Kidney glomerular epithelial cell (primary cell): ENCODE results near the gene SHC3.

ENCODE experiments used
- DNase-seq: peaks from one replicate; lab custom pipeline; 2025; lab: John Stamatoyannopoulos, UW

The SHC3 gene

GRCh38 chr9:89186960-89187359, 8.3 kb upstream of the SHC3 start:
- no peak for DNase-seq

DNA sequence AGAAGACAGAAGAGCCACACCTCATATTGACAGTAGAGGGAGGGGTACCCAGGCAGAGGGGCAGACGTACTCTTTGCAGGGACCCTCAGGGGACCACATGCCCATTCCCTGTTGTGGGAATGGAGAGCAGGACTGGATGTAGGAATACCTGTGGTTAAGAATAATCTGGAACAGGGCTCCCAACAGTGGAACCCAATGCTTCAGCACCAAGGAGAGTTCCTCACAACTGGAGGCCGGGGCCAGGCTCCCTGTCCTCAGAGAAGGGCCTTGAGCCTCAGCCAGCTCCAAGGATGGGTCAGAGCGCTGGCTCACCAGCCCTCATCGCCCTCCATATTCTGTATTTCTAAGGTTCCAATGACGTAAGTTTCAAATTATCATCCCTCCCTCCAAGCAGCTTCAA, 7.4 kb upstream of the SHC3 start:
- DNase-seq: no peak

- no peak for DNase-seq
Measured at GRCh38 chr9:89183146-89183545, 4.5 kb upstream of the SHC3 start.

- DNase-seq: no peak
Measured at GRCh38 chr9:89182369-89182768, 3.8 kb upstream of the SHC3 start.

- DNase-seq: peak; percentile 92
Measured at GRCh38 chr9:89179895-89180734, 1.5 kb upstream of the SHC3 start.

DNA sequence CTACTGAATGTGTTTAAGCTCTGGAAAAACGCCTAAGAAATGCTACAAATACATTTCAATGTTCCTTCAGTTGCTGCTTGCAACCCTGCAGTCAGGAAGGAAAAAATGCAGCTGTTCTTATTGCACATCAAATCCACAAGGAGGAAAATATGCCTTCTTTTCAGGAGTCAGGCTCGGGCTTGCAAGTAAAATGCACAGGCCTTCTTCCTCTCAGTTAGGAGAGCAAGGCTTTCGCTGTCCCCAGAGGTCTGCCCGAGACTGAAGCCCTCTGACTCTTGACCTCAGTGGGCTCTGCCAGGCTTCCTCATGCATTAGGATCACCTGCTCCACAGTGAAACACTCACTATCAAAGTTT, 899 bp upstream of the SHC3 start:
- DNase-seq: no peak

GRCh38 chr9:89178830-89179539, 367 bp upstream of the SHC3 start:
- DNase-seq: no peak

DNA sequence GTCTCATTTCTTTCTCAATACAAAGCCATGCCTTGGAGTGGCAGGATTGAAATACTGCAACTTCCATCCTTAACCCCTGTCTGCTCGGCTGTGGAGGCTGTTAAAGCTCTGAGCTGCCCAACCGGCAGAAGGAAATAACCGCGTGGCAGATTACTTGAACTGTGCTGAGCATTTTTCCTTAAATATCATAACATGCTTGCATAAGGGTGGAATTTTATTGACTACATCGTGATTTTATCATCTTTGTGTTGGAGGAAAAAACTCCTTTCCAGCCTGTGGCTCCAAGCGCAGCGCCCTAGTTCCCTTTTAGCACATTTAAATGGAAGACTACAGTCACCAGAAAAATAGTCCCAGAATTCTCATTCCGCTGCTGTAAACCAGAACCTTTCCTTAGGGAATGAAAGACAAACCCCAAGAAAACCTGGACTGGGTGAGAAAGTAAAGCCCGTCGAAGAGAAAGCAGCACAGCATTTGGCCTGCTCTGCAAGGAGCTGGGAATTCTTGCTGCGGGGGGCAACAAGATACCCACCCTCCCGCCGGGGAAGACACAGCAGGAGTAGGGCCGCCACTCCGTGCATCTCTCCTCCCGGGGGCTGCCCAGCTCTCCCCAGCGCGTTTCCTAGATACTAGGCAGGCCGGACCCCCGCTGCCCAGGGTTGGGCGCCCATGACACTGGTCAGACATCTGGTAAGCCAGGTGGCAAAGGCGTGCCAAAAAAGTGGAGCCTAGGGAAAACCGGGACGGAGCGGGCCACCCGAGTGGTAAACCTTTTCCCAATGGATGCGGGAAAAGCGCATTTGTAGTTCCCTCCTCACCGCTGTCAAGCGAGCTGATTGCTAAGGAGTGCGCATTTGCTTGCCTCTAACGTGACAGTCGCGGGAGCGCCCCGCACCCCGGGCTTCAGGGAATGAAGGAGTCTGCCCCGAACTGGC, 1.3 kb downstream of the SHC3 start:
- no peak for DNase-seq

- DNase-seq: no peak
Measured at GRCh38 chr9:89175828-89176261, 2.8 kb downstream of the SHC3 start.

- no peak for DNase-seq
Measured at GRCh38 chr9:89174291-89174690, 4.3 kb downstream of the SHC3 start.

GRCh38 chr9:89173072-89173471, 5.5 kb downstream of the SHC3 start:
- DNase-seq: no peak

DNA sequence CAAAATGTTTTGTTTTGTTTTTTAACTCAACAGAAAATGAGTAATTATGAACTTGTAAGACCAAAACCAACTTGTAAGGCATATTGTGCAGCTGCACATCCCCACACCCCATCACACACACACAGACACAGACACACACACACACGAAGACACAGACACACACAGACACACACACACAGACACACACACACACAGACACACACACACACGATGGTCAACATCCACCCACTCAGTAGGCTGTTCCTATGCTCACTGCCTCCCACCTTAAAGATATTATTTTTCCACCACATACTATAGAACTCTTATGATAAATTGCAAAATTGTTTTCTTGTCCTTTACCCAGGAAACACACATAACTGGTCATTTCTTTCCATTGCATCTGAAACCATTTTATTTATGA, 6.2 kb downstream of the SHC3 start:
- DNase-seq: no peak

- DNase-seq: no peak
Measured at GRCh38 chr9:89171693-89172092, 6.9 kb downstream of the SHC3 start.

DNA sequence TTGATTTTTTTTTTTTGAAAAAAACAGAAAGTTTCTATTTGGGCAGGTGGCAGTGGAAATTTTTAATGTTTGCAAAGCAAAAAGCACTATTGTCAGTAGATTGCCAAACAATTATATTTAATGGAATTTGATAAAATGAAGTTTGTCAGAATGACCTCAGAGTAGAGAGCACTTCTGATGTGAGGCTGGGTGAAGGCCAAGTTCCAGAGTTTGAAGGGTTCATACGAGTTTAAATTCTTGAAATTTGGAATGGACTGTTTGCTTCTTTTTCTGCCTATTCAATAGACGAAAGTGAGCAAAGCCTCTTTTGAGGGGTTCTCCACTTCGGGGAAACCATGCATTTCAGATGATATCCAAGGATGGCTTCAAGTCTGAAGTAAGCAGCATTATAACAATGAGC, 7.4 kb downstream of the SHC3 start:
- no peak for DNase-seq

DNA sequence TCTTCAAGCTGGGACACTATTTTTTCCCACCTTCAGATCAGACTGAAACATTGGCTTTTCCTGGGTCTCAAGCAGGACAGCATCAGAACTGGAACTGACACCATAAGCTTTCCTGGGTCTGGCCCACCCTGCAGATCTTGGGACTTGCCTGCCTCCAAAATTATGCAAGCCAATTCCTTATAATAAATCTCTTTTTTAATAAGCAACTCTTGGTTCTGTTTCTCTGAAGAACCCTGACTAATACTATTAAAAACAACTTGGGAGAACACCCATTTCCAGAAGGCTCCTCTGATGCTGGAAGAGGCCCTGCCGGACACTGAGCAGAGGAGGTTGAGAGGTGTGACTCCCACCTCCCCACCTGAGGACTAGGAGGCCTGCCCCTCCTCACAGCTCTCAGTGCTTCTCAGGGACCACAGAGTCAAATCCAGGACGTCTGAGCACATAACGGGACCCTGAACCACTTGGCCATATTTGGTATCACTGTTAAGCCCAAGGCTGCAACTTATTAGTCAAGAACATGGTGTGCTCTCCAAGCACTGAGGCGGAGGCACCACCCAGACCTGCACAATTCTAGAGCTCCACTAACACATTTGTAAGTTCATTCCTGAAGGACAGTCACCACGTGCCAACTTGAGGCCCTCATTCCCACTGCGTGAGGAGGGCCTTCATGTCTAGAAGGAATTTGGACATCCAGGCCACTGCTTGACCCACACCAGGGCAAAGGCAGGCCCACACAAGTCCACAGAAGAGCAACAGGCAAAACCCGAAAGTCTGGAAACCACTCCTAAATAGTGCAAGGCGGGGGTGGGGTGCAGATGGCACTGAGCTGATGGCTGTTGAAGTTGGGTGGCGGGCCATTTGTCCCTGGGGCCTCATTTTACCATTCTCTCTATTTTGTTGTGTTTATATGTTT, 9.5 kb downstream of the SHC3 start:
- no peak for DNase-seq

DNA sequence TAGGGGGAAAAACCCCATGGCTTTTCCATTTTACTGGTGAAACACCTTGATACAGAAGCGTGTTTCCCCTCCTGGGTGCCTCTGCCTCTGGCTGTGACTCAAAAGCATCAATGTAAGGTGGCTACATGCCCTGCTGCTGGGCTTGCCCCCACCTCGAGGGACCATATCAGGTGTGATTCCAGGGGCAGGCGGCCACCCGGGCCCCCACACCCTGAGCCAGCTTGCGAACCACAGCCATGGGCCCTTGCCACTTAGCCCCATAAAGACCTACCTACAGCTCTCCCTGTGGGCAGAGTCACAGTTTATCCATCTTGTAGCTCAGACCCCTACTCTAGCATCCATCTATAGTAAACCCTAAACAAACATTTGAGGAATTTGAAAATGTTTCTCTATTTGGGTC, 10.8 kb downstream of the SHC3 start:
- no peak for DNase-seq

DNA sequence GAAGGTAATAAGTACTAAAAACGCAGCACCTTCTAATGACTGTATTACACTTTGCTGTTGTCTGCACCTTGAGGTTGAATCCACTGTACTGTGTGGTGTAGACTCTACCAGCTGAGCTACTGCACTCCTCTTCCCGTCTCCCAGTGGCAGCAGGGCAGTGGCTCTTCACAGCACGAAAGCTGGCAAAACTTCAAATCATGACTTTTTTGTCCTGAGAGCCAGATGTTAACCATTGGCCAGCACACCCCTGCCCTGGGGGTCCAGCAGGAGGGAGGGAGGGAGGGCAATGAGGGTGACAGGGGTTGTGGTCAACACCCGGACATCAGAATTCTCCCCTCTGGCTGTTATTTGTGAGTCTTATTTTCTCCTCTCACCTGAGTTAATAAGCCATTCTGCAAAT, 11.8 kb downstream of the SHC3 start:
- no peak for DNase-seq

- DNase-seq: no peak
Measured at GRCh38 chr9:89165880-89166279, 12.7 kb downstream of the SHC3 start.

- DNase-seq: no peak
Measured at GRCh38 chr9:89165341-89165740, 13.3 kb downstream of the SHC3 start.

DNA sequence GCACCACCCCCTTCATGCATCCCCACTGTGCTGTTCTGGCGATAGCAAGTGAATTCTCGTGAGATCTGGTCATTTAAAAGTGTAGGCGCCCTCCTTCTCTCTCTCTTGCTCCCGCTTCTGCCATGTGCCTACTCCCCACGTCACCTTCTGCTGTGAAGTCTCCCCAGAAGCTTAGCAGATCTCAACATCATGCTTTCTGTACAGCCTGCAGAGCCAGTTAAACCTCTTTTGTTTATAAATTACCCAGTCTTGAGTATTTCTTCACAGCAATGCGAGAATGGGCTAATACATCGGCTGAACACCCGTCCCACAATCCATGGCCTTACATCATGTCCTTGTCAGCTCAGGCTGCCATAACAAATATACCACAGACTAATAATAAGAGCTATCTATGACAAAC, 17.4 kb downstream of the SHC3 start:
- no peak for DNase-seq

DNA sequence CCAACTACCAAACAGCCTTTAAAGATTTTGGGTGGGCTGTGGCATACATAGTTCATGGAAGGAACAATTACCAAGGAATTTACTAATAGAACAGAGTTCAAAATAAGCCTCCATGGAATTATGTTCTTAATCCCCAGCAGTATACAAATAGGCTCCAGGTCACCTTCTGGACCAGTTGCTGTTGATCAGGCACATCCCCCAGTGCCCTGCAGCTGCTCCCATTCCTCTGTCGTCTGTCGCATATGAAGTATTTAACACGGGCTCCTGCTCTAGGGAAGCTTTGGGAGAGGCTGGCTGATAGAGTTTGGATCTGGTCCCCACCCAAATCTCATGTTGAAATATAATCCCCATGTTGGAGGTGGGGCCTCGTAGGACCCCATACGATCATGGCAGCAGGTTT, 17.8 kb downstream of the SHC3 start:
- DNase-seq: no peak
